DMS153 (cell line): ENCODE results near the gene SPRY2.

Source experiments
- DNase-seq: peaks from one replicate; lab custom pipeline; 2025; lab: John Stamatoyannopoulos, UW

SPRY2 gene

DNA sequence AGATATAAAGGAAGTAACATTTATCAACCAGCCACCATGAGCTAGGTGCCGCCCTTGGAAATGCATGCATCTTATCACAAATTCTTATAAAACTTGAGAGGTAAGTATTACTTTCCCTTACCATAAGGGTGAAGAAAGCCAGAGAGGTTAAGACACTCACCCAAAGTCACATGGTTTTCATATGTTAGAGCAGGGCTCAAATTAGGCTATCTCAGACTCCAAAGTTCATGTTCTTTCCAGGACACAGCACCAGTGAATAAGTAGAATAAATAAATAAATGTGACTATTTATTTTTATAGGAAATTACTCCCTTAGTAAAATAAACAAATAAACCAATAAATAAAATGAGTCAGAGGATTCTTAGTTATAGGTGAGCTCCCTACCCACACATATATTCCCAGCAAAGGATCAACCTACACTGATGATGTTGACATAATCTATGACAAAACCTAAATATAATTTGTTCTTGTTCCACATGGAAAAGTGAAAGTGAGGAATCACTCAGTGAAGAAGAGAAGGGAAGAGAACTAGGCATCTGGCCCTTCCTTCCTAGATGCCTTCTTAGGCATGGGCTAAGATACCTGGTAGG is 27.2 kb downstream of the SPRY2 start:
- DNase-seq, result no peak

DNA sequence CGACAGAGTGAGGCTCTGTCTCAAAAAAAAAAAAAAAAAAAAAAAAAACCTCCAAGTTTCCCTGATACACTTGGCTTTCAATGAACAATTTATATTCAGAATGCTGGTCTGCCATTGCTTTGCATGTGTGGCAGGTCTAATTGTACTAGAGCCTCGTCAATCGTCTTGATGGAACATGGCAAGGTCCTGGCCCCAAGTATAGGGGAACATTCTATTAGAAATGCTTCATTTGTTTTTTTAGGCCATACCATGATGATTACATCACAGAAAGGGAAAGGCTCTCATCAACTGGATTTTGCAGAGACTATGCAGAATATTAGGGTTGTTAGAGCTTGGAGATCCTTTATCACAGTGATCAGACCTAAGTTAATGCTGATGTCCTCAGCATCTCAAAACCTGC is 28.0 kb downstream of the SPRY2 start:
- no peak for DNase-seq

DNA sequence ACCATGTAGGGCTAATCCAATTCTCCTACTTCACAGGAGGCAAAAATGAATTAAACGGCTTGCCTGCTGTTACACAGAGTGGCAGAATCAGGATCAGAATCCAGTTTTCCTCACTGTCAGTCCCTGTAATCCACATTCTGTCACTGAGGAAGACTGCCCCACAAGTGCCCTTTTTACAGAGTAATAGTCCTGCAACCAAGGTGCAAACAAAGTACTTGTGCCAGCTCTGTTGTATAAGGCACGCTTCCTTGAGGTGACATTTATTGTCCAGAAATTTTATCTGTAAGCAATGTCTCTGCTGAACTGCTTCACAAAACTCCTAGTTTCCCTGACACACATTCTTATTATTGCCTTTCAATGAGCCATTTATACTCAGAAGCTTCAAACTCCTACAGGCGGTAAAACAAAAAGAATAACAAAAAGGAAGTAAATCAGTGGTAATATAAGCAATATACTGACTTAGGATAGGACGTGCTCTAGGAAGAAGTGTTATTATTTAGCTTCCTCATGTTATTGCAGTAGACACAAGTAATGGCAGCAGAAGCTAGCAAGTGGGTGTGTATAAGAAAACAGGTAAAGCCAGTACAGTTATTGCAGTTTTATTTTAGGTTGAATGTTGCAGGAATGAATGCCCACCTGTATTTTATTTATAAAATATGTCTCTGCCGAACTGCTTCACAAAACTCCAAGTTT is 28.8 kb downstream of the SPRY2 start:
- DNase-seq, result no peak

DNA sequence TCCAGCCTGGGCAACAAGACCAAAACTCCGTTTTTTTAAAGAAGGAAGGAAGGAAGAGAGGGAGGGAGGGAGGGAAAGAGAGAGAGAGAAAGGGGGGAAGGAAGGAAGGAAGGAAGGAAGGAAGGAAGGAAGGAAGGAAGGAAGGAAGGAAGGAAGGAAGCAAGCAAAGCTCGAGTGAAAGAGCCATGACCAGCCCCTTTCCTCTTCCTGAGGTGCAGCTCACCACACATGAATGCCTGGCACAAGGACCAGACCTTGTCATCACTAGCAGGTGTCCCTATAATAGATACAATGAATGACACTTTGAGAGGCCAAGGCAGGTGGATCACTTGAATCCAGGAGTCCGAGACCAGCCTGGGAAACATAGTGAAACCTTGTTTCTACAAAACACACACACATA is 31.0 kb downstream of the SPRY2 start:
- DNase-seq, result no peak

DNA sequence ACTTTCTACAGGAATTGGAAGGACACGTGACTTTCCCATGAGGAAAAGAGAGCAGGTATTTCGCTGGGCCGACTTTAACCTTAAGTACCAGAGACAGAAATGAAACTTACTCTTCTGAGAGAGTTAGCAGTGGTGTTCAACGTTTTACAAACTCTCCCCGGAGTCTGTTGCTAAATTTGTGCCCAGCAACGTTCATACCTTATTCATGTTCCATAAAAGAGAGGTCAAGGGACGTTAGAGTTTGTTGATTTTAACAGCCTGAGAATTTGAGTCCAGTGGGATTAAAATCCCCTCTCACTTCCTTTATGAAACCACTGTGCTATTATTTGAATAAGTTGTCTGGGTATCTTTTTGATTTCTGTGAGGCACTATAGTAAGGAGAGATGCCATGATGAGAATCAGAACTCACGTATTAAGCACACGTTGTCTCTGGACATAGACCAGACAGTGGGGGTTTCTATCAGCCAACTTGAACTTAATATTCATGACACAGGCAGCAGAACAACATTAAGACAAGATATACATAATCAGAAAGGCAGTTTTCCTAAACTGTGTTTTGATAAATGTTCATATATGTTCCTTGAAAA is 33.4 kb downstream of the SPRY2 start:
- DNase-seq, result no peak

DNA sequence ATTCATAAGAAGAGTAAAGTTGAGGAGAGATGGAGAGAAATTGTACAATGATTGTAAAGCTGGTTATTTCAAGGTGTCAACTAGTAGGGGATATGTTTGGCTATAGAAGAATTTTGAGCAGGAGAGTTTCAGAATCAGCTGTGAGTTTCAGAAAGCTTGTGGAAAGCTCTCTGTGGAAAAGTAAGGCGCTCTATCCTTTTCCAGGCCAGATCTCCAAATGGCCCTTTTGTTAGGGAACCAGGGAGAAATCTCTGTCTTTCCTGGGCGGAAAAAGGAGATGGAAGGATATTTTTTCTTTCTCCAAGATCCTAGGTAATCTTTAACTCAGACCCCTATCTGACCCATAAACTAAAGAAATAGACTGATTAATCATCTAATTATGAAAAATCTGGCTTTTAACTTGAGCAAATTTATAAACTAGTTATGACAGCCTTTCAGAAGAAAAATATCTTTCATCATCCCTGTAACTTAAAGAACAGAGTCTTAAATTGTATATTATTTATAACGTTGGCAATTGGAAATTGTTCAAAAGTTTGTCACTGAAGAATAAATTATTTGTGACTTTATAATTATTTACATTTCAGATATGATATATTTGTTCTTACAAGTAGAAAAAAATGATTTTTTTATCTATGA is 34.5 kb downstream of the SPRY2 start:
- DNase-seq, result no peak

DNA sequence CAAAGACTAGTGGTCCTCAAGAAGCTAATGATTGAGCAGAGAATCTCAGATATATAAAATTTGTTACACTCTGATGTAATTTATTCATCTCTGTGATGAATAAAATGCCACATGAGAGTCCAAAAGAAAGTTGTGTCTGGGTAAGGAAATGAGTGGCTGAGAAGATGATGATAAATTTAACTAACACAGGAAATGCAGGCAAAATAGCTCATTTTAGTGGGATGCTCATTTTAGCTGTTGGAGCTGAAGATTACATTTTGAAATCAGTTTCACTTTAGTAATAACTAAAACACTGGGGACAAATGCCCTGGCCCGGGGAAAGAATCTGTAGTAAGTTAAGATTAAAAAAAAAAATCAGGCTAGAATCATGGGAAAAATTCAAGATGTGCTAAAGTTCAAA is 35.2 kb downstream of the SPRY2 start:
- no peak for DNase-seq

DNA sequence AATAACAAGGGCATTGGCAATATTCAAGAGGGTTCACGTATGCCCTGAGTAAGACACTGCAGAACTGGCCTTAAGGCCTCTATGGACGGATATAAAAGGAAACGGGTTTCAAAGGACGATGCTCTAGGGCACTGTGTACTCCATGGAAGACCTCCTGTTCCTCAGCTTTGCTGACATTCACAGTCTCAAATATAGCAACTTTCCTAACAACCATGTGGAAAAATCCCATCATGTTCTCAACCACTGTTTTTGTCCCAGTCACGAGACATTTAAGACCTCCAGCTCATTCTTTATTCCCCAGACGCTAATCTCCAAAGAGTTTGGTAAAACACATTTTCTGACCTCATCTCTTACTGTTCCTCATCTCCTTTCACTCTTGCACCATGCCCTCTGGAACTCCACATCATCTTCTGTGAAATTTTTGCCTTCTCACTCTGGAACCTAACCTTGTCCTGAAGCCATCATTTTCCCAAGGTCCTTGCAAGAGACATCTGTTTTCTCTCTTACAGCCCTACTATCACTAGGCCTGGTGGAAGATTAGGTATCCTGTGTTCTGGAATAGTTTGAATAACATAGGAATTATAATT is 37.6 kb downstream of the SPRY2 start:
- no peak for DNase-seq

DNA sequence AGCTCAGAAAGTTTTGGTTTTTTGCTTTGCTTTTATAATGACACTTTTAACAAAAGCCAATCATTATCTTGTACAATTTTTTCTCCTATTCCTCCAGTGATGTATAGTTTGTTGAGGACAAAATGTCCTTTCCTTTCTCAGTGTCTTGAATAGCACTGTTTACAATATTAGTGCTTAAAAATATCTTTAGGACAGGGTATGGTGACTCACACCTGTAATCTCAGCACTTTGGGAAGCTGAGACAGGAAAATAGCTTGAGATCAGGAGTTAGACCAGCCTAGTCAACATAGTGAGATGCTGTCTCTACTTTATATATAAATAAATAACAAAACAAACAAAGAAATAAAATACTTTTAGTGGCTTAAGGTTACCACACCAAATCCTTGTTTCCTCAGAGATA is 41.9 kb downstream of the SPRY2 start:
- DNase-seq, result no peak

DNA sequence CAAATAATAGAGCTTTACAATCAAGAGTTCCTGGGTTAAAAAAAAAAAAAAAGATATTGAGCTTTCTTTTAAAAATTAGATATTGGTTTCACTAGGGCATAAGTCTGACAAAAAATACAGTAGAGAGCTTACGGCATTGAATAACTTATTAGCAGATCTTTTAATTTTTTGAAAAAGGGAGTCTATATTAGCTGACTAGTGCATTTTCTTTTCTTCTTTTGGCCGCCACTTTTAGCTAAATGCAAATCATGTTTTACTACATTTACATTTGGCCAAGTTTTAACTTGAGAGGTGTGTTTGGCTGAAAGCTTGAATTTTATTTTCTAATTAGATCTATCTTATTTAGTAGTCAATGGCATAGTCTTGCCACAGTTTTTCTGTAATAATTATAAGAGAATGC is 43.4 kb downstream of the SPRY2 start:
- no peak for DNase-seq

DNA sequence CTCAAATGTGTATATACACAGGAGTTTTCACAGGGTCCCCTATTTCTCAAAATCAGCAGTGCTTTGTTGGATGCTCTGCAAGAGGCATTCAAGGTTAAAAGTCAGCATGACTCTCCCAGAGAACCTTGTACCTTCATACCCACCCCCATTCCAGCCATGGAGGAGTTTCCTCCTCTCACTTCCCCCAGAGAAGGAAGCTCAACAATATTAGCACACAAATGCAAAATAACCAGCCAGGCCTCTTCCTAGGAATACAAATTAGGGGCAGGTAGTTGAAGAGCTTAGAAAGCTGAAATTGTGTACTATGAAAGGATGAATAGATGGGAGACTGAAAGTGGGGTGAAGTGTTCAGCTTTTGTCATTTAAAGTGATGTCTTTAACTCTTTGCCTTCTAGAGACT is 43.8 kb downstream of the SPRY2 start:
- DNase-seq, result no peak

DNA sequence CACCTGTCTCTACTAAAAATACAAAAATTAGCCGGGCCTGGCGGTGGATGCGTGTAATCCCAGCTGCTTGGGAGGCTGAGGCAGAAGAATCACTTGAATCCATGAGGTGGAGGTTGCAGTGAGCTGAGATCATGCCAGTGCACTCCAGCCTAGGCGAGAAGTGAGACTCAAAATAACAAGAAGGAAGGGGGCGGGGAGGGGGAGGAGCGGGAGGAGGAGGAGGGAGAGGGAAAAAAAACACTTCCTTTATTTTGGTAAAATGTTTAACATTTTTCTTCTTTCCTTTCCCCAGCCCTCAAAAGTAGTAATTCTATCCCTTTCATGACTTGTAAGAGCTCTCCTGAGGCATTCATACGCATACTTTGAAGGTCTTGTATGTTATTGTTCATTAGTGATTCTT is 44.3 kb downstream of the SPRY2 start:
- no peak for DNase-seq

DNA sequence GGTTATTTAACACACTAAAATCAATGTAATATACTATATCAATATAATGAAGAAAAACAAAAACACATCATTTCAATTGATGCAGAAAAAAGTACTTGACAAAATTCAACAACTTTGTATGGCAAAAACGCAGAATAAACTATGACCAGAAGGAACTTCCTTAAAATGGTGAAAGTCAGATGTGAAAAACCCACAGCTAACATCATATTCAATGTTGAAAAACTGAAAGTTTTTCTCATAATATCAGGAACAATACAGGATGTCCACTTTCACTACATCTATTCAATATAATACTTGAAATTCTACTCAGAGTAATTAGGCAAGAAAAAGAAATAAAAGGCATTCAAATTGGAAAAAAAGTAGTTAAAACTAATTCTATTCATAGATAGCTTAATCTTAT is 50.3 kb downstream of the SPRY2 start:
- DNase-seq, result no peak
